GM19467 (cell line): Measurements from ENCODE around the gene TAL2.

Experiments
- ATAC-seq: cut with Tn5 transposase; IDR thresholded peaks from one replicate; pipeline ENCODE4 v1.9.1; 2021; ENCODE audit warnings: mild to moderate bottlenecking, moderate library complexity; ENCODE audit not compliant: unreplicated experiment

The TAL2 gene

GRCh38 chr9:105662184-105663104, at the start of gene TAL2:
TAL2 (plus strand) TSS chr9:105662457; CDS start chr9:105662497, 40 bp downstream.
- ATAC-seq: peak; percentile 89

GRCh38 chr9:105621001-105621400, 41.3 kb upstream of the TAL2 start:
- no peak for ATAC-seq

GRCh38 chr9:105625088-105625487, 37.2 kb upstream of the TAL2 start:
- ATAC-seq: no peak

- no peak for ATAC-seq
Observed at GRCh38 chr9:105632807-105633206, 29.4 kb upstream of the TAL2 start.

- no peak for ATAC-seq
Observed at GRCh38 chr9:105633411-105633810, 28.8 kb upstream of the TAL2 start.

GRCh38 chr9:105636331-105636730, 25.9 kb upstream of the TAL2 start:
- ATAC-seq: no peak

- ATAC-seq: no peak
Observed at GRCh38 chr9:105637787-105638395, 24.4 kb upstream of the TAL2 start.

- no peak for ATAC-seq
Observed at GRCh38 chr9:105639936-105640335, 22.3 kb upstream of the TAL2 start.

GRCh38 chr9:105643795-105644194, 18.5 kb upstream of the TAL2 start:
- ATAC-seq: no peak

- no peak for ATAC-seq
Observed at GRCh38 chr9:105646879-105647594, 15.2 kb upstream of the TAL2 start.

- no peak for ATAC-seq
Observed at GRCh38 chr9:105647595-105648349, 14.5 kb upstream of the TAL2 start.

- no peak for ATAC-seq
Observed at GRCh38 chr9:105651806-105652205, 10.5 kb upstream of the TAL2 start.

- ATAC-seq: peak; percentile 51
Observed at GRCh38 chr9:105656131-105656921, 5.9 kb upstream of the TAL2 start.

- ATAC-seq: no peak
Observed at GRCh38 chr9:105658351-105658750, 3.9 kb upstream of the TAL2 start.

GRCh38 chr9:105661011-105661410, 1.2 kb upstream of the TAL2 start:
- no peak for ATAC-seq

- ATAC-seq: no peak
Observed at GRCh38 chr9:105663914-105664313, 1.7 kb downstream of the TAL2 start.

GRCh38 chr9:105667867-105668266, 5.6 kb downstream of the TAL2 start:
- ATAC-seq: no peak

- no peak for ATAC-seq
Observed at GRCh38 chr9:105670315-105670714, 8.1 kb downstream of the TAL2 start.

GRCh38 chr9:105670775-105671174, 8.5 kb downstream of the TAL2 start:
- no peak for ATAC-seq

GRCh38 chr9:105672711-105673234, 10.5 kb downstream of the TAL2 start:
- ATAC-seq: no peak
